Hippocampal formation (tissue), 2 donors: ENCODE data around the gene SLC19A3.
"Not testable (repeated sequence)": the region's sequence is repeated elsewhere in the genome, so short reads cannot be mapped to it uniquely, and the experiment has no call there.

Experiments
- DNase-seq, 2 donors: peaks; one replicate each; lab custom pipeline; 2025; lab: John Stamatoyannopoulos, UW

The SLC19A3 gene

DNA sequence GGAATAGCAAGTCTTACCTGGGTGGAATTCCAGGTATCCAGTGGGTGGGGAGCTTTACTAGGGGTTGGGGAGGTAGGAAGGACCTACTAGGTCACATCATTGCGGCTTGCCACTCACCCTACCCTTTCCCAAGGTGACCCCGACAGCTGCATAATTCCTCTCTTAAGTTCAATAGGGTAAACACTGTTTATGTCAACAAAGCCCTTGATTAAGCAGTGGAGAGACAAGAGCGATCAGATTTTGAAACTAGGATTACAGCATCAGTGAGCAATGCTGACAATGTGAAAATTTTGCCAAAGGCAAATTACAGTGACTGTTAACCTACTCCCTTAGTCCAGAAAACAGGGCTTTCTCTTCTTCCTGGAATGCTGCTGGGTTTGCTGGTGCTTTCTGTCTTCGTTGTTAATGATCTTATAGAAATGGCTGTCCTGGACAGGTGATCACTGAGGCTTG is 14.5 kb downstream of the SLC19A3 start:
- DNase-seq: no peak

DNA sequence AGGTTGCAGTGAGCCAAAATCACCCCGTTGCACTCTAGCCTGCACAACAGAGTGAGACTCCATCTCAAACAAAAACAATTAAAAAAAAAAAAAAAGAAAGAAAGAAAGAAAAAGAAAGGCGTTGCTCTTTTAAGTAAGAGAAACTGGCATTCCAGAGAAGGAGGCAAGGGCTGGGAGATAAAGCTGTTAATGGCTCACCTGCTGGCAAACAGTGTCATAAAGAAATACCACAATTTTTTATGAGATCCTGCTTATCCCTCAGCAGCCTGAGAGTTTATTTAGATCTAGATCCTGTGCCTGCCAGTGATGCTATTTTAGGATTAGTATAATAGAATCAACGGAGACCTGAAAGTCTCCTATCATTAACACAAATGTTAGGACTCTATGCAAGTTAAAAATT is 16.3 kb downstream of the SLC19A3 start:
- DNase-seq: no peak

GRCh38 chr2:227696990-227697679 is 20.7 kb downstream of the SLC19A3 start:
- no peak for DNase-seq

- DNase-seq: no peak
Measured at GRCh38 chr2:227687189-227687588, 30.6 kb downstream of the SLC19A3 start.

- DNase-seq: no peak
Measured at GRCh38 chr2:227684258-227684657, 33.6 kb downstream of the SLC19A3 start.

GRCh38 chr2:227677928-227678327 is 39.9 kb downstream of the SLC19A3 start:
- DNase-seq: no peak

DNA sequence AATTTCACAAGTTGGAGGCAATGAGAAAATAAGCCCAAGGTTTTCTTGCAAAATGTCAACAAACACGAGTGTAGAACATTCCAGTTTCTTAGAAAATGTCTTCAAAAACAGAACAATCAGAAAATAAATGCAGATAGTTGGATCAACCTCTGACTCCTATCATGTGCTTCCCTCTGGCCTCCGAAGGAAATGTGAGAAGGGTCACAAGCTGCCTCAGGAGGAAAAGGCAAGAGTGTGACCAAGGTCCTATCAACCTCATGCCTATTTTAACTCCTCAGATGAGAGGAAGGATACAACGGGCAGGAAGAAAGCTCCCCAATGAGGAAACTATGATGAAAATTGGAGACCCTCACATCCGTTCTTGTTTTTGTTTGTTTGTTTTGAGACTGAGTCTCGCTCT is 43.3 kb downstream of the SLC19A3 start:
- no peak for DNase-seq

DNA sequence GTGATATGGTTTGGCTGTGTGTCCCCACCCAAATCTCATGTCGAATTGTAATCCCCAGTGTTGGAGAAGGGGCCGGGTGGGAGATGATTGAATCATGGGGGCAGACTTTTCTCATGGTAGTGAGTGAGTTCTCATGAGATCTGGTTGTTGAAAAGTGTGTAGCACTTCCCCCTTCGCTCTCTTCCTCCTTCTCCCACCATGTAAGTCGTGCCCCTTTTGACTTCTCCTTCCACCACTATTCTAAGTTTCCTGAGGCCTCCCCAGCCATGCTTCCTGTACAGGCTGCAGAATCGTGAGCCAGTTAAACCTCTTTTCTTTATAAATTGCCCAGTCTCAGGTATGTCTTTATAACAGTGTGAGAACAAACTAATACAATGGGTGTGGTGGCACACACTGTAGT is 44.2 kb downstream of the SLC19A3 start:
- DNase-seq: not testable (repeated sequence)

DNA sequence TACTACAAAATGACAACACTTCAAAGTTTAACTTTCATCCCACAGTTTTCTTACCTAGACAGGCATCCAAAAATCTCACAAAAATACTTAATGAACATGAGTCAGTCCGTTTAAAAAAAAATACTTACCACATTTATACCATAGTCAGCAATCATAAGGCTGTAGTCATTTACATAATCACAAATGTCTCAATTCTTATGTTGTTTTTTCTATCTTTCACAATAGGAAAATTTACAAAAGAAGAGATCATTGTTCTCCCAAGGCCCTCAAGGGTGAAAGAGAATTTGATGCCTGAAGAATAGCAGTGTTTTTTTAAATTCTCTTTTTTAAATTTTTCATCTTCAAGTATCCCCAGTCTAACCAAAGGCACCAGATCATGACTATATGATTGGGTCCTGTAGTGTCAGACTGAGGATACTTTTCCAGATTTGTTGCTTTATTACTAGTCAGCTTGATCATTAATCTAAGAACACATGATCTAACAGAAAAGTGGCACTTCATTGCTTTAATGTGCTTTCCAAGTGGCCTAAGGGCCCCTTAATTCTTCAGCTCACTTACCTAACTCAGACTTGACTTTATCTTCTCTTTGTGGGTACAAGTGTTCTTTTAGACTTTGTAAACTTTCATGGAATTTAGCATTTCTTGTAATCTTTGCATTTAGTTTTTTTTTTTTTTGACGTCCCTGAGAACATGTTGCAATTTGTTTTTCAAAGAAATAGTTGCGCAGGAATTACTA is 46.5 kb downstream of the SLC19A3 start:
- DNase-seq: no peak

DNA sequence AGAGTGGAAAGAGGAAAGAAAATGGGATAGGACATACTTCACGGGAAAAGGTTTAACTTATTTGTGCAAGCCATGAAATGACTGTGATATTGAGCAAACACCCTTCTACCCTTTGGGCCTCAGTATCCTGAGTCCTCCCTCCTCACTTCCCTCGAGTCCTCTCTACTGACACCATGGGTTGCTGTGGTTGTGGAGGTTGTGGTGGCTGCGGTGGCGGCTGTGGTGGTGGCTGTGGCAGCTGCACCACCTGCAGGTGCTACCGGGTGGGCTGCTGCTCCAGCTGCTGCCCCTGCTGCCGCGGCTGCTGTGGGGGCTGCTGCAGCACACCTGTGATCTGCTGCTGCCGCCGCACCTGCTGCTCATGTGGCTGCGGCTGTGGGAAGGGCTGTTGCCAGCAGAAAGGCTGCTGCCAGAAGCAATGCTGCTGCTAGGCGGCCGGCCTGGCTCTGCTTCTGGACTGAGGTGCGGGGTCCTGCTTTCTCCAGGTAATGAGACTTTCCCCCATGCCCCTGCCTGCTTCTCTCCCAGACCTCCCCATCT is 51.1 kb downstream of the SLC19A3 start, which contains the start of gene SCYGR5:
Gene SCYGR5, plus strand, starts transcription at position 174 of the 540 bp plus-strand sequence. Its CDS starts 0 bp downstream, at position 174.
- DNase-seq: not testable (repeated sequence)

DNA sequence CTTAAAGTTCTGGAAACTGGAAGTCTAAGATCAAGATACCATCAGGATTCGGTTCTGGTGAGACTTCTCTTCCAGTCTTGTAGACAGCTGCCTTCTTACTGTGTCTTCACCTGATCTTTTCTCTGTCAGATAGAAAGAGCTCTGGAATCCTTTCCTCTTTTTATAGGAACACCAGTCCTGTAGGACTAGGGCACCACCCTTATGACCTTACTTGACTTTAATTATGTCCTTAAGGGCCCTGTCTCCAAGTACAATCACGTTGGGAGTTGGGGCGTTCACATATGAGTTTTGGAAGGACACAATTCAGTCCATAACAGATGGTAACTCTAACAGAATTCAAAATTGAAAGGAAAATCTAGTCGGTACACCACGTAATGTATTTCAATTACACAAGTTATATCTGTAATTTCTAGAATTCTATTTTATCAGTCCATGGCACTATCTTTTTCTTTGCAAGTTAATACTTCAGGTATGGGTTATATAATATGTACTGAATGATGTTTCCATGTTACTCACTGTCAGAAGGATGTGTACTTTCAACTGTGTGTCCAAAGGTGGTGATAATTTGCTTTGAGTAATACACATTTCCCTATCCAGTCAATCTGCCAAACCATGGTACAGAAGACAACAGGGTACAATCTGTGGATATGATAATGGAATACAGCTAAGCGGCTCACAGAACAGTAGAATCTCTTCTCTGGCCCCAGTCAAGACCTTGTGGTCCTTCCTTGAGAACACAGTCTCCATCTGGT is 52.5 kb downstream of the SLC19A3 start:
- DNase-seq: no peak

GRCh38 chr2:227661827-227662226 is 56.0 kb downstream of the SLC19A3 start:
- no peak for DNase-seq

DNA sequence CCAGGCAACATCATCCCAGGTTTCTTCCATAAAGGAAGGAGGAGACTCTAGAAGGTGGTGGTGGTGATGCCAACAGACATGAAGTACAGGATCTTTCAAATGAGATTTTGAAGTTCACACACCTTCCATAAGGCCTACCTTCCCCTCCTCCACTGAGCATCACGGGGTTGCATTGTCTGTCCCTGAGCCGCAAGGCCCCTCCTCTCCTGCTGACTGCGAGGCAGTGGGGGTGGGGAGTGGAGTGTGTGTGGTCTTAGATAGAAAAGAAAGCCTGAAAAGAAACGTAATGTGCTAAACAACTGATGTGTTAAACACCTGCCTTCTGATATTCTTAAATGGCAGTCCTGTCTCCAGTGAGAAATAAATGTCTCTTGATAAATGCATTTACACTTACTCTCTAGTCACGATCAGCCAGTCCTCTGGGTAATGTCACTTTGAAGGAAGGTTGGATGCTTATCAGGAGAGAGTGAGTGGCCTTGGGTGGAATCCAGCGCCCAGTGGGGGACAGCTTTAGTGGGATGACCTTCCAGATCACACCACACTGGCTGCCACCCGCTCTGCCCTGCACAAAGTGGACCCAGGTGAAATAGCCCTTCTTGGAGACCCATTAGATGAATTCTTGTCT is 56.7 kb downstream of the SLC19A3 start:
- no peak for DNase-seq

DNA sequence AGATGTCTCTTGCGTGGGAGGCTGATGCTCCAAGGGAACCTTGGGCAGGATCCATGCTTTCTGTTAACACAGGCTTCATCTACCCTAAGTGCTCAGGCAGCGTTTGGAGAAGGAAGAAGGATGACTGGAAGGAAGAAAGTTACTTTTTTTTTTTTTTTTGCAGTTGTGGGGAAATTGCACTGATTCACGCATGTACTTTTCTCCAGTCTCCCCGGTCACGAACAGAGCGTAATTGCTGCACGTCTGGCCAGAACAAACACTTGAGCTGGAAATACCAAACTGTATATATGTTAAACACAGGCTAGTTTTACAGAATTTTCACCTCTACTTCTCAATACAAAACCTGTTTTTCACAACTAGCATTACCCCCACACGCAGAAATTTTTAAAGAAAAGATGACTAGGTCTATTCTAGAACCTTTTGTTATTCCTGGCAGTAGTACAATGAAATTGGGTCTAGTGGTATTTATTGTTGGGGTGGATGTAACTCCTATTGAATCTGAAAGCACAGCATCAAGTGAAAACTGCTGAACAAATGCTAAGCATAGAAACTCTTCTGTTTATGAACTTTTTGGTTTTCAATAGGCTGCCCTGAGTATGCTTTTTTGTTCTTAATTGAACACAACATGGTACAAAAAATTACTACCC is 60.5 kb downstream of the SLC19A3 start:
- DNase-seq: no peak

DNA sequence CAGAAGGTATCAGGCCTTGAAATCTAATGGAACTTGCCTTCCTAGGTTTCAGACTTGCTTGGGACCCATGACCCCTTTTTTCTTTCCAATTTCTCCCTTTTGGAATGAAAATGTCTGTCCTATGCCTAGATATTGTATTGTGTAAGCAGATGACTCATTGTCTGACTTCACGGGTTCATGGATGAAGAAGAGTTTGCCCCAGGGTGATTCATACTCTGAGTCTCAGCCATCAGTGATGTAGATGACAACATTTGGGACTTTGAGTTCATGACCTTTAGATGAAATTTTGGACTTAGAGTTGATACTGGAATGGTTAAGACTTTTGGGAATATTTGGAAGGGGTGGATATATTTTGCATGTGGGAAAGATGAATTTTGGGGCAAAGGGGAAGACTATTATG is 62.4 kb downstream of the SLC19A3 start:
- no peak for DNase-seq

DNA sequence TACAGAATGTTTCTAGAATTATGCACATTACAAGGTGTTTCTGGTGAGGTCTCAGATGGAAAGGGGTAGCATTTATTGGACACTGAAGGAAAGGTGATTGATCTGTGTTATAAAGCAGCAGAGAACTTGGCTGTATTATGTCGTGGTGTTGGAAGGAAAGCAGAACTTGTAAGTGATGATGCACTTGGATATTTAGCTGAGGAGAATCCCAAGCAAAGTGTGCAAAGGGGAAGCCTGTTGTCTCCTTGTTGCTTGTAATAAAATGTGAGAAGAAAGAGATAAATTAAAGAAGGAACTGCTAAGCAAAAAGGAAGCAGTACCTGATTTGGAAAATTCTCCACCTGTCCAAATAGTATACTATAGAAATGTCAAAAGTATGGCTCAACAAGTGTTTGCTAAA is 63.4 kb downstream of the SLC19A3 start:
- DNase-seq: no peak

GRCh38 chr2:227653419-227653818 is 64.4 kb downstream of the SLC19A3 start:
- DNase-seq: no peak

- no peak for DNase-seq
Measured at GRCh38 chr2:227643990-227644551, 73.8 kb downstream of the SLC19A3 start.

GRCh38 chr2:227642656-227643055 is 75.2 kb downstream of the SLC19A3 start:
- DNase-seq: no peak

DNA sequence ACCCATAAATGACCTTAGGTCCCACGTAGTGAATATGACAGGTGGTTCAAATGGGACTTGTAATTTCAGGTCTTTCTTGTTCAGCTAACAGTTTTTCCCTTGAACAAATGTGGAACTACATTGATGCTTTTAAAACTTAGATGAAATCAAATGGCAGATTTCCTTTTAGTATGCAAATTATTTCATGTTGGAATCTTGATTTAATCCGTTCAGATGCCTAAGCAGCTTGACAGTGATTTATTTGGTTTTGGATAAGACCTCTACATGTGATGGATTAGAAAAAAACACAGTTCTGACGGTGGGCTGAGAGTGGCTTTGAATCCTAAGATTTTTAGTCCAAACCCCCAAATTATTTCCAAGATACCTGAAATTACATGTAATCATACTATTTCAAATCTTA is 83.6 kb downstream of the SLC19A3 start:
- DNase-seq: no peak
